GM12878 (cell line): ENCODE results near the gene EEFSEC. TPM values are rescaled to one million over a fixed set of nuclear protein-coding genes. Genes with fewer than 3 reads are reported as not detected.

Source experiments
- ATAC-seq: fragments of 200-7000 bp; cut with Tn5 transposase; 3 replicates; pipeline ENCODE4 v1.9.1; 2020; ENCODE audit warnings: mild to moderate bottlenecking, moderate library complexity
- BruUV-seq: library from RNA; stranded (reverse); fragments of 400-500 nt; replicated peaks from 2 replicates; lab custom pipeline; 2021; lab: Mats Ljungman, UMichigan
- CTCF ChIA-PET: fragments of 300-600 bp; sonication (Branson Sonifier 250); formaldehyde crosslinking; extraction: SDS; loops from one replicate; lab custom pipeline; 2021; ENCODE audit warnings: inconsistent platforms; lab: Yijun Ruan, JAX
- POLR2A ChIA-PET: fragments of 350-600 bp; formaldehyde crosslinking; extraction: SDS; loops from one replicate; lab custom pipeline; 2021; ENCODE audit warnings: inconsistent platforms; lab: Charles Lee
- RAD21 ChIA-PET: fragments of 300-600 bp; sonication (Branson Sonifier 250); formaldehyde crosslinking; loops from one replicate; lab custom pipeline; 2023; ENCODE audit warnings: antibody characterized with exemption; ENCODE audit not compliant: unreplicated experiment; lab: Charles Lee
- SMC1A ChIA-PET: fragments of 300-600 bp; sonication (Branson Sonifier 250); formaldehyde crosslinking; loops from one replicate; lab custom pipeline; 2023; ENCODE audit not compliant: unreplicated experiment, uncharacterized antibody; lab: Charles Lee
- DNase-seq: peaks from one replicate; pipeline ENCODE4 v3.0.0-alpha.2; 2011; ENCODE audit warnings: low read depth, low spot score
- FAIRE-seq: peaks from 3 replicates; lab custom pipeline; 2011; peaks lifted over from hg19 to GRCh38; lab: Jason Lieb, UNC
- H2AFZ ChIP-seq: 2 replicates; pipeline ENCODE4 v1.6.0; 2011; ENCODE audit warnings: low read depth, low read length, control low read depth; ENCODE audit not compliant: control insufficient read depth
- H3K27ac ChIP-seq: 2 replicates; pipeline ENCODE4 v1.5.1; 2011; ENCODE audit warnings: control low read depth; ENCODE audit not compliant: control insufficient read depth, insufficient read depth
- H3K27me3 ChIP-seq, 2 experiments: replicated peaks in 1 of 2; 2 replicates each; pipeline versions ENCODE4 v1.6.0 to v1.6.1; 2011; ENCODE audit warnings: low read length in 1 of 2; ENCODE audit not compliant: control insufficient read depth in 2 of 2, insufficient read depth in 2 of 2
- H3K36me3 ChIP-seq, 2 experiments: 2 replicates each; pipeline ENCODE4 v1.5.1; 2011; ENCODE audit warnings: low read length in 1 of 2; ENCODE audit not compliant: control insufficient read depth in 2 of 2, insufficient read depth in 2 of 2
- H3K4me1 ChIP-seq: 2 replicates; pipeline ENCODE4 v1.6.1; 2011; ENCODE audit warnings: mild to moderate bottlenecking, low read length, moderate library complexity, mixed read lengths; ENCODE audit not compliant: control insufficient read depth, insufficient read depth
- H3K4me2 ChIP-seq: 2 replicates; pipeline ENCODE4 v1.6.0; 2011; ENCODE audit warnings: control low read depth; ENCODE audit not compliant: control insufficient read depth, insufficient read depth
- H3K4me3 ChIP-seq: fragments of 200-600 bp; sonication (generic); 2 replicates; pipeline ENCODE4 v1.5.1; 2016
- H3K79me2 ChIP-seq: 2 replicates; pipeline ENCODE4 v1.6.0; 2011; ENCODE audit warnings: low read length; ENCODE audit not compliant: control insufficient read depth, insufficient read depth
- H3K9ac ChIP-seq: 2 replicates; pipeline ENCODE4 v1.8.0; 2011; ENCODE audit warnings: low read length, control low read depth, mixed read lengths; ENCODE audit not compliant: control insufficient read depth, insufficient read depth
- H3K9me3 ChIP-seq: replicated peaks from 3 replicates; pipeline ENCODE4 v1.5.1; 2011; ENCODE audit warnings: mild to moderate bottlenecking, low read length; ENCODE audit not compliant: control insufficient read depth, insufficient read depth
- H4K20me1 ChIP-seq: 2 replicates; pipeline ENCODE4 v1.6.0; 2011; ENCODE audit not compliant: control insufficient read depth, insufficient read depth
- ESRRA ChIP-seq: IDR thresholded peaks from 2 replicates; pipeline ENCODE4 v1.6.1; 2012; ENCODE audit warnings: mild to moderate bottlenecking, low read length, improper control_type of control experiment
- HCFC1 ChIP-seq: fragments of 150-350 bp; IDR thresholded peaks from 2 replicates; pipeline ENCODE4 v1.6.1; 2014; ENCODE audit warnings: low read length
- IKZF1 ChIP-seq: fragments of 450-650 bp; conservative IDR thresholded peaks from 2 replicates; pipeline ENCODE4 v1.6.1; 2017; ENCODE audit warnings: antibody characterized with exemption, mild to moderate bottlenecking
- MEF2B ChIP-seq: fragments of 450-650 bp; IDR thresholded peaks from 2 replicates; pipeline ENCODE4 v1.6.1; 2018; ENCODE audit warnings: mild to moderate bottlenecking, moderate library complexity; ENCODE audit not compliant: partially characterized antibody, poor library complexity, severe bottlenecking
- NRF1 ChIP-seq: conservative IDR thresholded peaks from 2 replicates; pipeline ENCODE4 v1.6.1; 2011; ENCODE audit warnings: mild to moderate bottlenecking, low read depth, low read length, improper control_type of control experiment
- PKNOX1 ChIP-seq: fragments of 450-650 bp; IDR thresholded peaks from 2 replicates; pipeline ENCODE4 v1.6.1; 2016; ENCODE audit warnings: mild to moderate bottlenecking
- RAD21 ChIP-seq: IDR thresholded peaks from 2 replicates; pipeline ENCODE4 v1.6.1; 2011; ENCODE audit warnings: mild to moderate bottlenecking, low read depth, low read length, moderate library complexity; ENCODE audit not compliant: insufficient read depth
- ZBTB11 ChIP-seq: fragments of 450-650 bp; formaldehyde crosslinking; IDR thresholded peaks from 2 replicates; pipeline ENCODE4 v1.5.0; 2022; ENCODE audit warnings: mild to moderate bottlenecking, missing genetic modification characterization
- WGBS: methylation state at CpG from one replicate; pipeline ENCODE4 v1.1.6; 2016; ENCODE audit warnings: low lambda C conversion rate; ENCODE audit not compliant: insufficient replicate concordance, insufficient coverage; ENCODE audit errors: missing lambda C conversion rate; 5-methylcytosine and 5-hydroxymethylcytosine counted together
- in situ Hi-C: fragments of 300-500 bp; cut with MboI; formaldehyde crosslinking; loops from 9 replicates; pipeline ENCODE4 v1.14.3; 2018; ENCODE audit warnings: mixed read lengths
- intact Hi-C: fragments of 100-400 bp; cut with micrococcal nuclease; formaldehyde crosslinking; loops from one replicate; pipeline ENCODE4 v1.14.2; 2022; ENCODE audit not compliant: unreplicated experiment
- polyA plus RNA-seq, 11 experiments: library from polyadenylated mRNA; depleted of rRNA in 4 of 11; unstranded in 6 of 11; stranded (reverse) in 5 of 11; fragments of >200 nt; fragmentation: Nextera tagmentation in 4 of 11; fragmentation: Illumina TruSeq in 1 of 11; extraction: Ambion mirVana in 4 of 11; extraction: Trizol in 1 of 11; gene quantifications; 1 replicate in 1 of 11; 2 replicates in 10 of 11; pipeline versions ENCODE4 v1.2.1 to v1.2.3, GENCODE V29; 2011 to 2016; ENCODE audit warnings: inconsistent platforms in 2 of 11, missing spikeins in 2 of 11, low read depth in 1 of 11
- total RNA-seq, 4 experiments: library from RNA; depleted of rRNA in 3 of 4; stranded (reverse); fragments of >200 nt in 3 of 4; fragmentation: Illumina TruSeq in 1 of 4; extraction: Trizol in 1 of 4; gene quantifications; 2 replicates each; pipeline versions ENCODE4 v1.2.1 to v1.2.3, GENCODE V29; 2013 to 2021
- TF ChIP-seq, protein P1 (sequence below): IDR thresholded peaks from 2 replicates; pipeline ENCODE4 v1.6.1; 2012; ENCODE audit warnings: improper control_type of control experiment, low read depth, low read length; ENCODE audit not compliant: insufficient replicate concordance
- TF ChIP-seq, protein P2 (sequence below): fragments of 450-650 bp; IDR thresholded peaks from 2 replicates; pipeline ENCODE4 v1.6.1; 2017; ENCODE audit warnings: mild to moderate bottlenecking

EEFSEC gene
- total and polyA plus RNA-seq, 10 of the 15 experiments (the other 5 are each of a cell fraction or from before 2014, with no cell fraction given) = 0.29 to 29.1 (median 16.1) TPM

DNA sequence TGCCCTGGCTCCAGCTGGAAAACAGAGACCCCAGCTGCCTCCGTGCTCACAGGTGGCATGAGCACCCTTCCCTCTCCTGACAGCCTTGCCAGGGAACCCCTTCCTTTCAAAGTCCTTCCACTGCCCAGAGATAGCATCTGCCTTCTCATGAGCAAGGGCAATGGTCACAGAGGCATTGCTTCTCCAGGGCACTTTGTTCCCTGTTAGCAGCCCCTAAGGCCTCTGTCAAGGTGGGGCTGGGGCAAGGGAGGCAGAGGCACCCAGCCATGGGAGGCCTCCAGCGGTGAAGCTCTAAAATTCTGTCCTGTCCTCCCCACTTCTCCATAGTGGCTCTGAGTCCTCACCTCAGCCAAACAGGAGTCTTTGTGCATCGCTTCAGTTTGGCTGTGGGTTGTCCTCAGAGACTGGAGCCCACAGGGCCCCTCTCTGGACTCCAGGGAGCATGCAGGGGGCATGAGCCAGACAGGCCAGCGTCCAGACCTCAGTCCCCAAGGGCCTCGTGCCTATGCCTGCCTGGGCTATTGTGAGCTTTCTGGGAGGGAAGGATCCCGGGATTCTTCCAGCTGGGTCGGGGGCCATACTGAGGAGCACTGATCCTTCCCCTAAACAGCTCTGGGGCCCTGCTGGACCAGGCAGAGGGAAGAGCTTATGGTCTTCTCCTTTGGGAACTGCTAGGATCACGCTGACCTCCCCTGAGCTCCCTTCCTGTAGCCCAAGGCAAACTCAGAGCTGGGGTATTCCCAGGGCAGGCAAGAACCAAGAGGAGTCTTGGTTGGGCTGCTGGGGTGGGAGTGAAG lies 206.8 kb downstream of the EEFSEC start:
- intact Hi-C loops = no loop called here
- TF ChIP-seq MEF2B (no peak), HCFC1 (no peak), PKNOX1 (no peak), NRF1 (no peak), IKZF1 (no peak), ZBTB11 (CRISPR knock-in tag) (no peak), RAD21 (no peak), ESRRA (no peak)
- TF ChIP-seq, protein P1, sequence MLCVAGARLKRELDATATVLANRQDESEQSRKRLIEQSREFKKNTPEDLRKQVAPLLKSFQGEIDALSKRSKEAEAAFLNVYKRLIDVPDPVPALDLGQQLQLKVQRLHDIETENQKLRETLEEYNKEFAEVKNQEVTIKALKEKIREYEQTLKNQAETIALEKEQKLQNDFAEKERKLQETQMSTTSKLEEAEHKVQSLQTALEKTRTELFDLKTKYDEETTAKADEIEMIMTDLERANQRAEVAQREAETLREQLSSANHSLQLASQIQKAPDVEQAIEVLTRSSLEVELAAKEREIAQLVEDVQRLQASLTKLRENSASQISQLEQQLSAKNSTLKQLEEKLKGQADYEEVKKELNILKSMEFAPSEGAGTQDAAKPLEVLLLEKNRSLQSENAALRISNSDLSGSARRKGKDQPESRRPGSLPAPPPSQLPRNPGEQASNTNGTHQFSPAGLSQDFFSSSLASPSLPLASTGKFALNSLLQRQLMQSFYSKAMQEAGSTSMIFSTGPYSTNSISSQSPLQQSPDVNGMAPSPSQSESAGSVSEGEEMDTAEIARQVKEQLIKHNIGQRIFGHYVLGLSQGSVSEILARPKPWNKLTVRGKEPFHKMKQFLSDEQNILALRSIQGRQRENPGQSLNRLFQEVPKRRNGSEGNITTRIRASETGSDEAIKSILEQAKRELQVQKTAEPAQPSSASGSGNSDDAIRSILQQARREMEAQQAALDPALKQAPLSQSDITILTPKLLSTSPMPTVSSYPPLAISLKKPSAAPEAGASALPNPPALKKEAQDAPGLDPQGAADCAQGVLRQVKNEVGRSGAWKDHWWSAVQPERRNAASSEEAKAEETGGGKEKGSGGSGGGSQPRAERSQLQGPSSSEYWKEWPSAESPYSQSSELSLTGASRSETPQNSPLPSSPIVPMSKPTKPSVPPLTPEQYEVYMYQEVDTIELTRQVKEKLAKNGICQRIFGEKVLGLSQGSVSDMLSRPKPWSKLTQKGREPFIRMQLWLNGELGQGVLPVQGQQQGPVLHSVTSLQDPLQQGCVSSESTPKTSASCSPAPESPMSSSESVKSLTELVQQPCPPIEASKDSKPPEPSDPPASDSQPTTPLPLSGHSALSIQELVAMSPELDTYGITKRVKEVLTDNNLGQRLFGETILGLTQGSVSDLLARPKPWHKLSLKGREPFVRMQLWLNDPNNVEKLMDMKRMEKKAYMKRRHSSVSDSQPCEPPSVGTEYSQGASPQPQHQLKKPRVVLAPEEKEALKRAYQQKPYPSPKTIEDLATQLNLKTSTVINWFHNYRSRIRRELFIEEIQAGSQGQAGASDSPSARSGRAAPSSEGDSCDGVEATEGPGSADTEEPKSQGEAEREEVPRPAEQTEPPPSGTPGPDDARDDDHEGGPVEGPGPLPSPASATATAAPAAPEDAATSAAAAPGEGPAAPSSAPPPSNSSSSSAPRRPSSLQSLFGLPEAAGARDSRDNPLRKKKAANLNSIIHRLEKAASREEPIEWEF = no peak
- TF ChIP-seq, protein P2, sequence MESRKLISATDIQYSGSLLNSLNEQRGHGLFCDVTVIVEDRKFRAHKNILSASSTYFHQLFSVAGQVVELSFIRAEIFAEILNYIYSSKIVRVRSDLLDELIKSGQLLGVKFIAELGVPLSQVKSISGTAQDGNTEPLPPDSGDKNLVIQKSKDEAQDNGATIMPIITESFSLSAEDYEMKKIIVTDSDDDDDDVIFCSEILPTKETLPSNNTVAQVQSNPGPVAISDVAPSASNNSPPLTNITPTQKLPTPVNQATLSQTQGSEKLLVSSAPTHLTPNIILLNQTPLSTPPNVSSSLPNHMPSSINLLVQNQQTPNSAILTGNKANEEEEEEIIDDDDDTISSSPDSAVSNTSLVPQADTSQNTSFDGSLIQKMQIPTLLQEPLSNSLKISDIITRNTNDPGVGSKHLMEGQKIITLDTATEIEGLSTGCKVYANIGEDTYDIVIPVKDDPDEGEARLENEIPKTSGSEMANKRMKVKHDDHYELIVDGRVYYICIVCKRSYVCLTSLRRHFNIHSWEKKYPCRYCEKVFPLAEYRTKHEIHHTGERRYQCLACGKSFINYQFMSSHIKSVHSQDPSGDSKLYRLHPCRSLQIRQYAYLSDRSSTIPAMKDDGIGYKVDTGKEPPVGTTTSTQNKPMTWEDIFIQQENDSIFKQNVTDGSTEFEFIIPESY = no peak

More for the DNA sequence above, 206.8 kb downstream of the EEFSEC start:
- no peak overlapping the region for H2AFZ ChIP-seq
- H3K4me3 ChIP-seq = no peak overlapping the region
- FAIRE-seq (no peak), DNase-seq (no peak), ATAC-seq (no peak)
- H4K20me1 ChIP-seq = no peaks in the 10 kb centered on the region
- ChIA-PET CTCF (no interaction called here), RAD21 (no interaction called here), POLR2A (interaction anchor here (0.7 kb wide), 1 partner anchor 237 kb away, joined by 3 read pairs; the partner anchor contains the start of gene RUVBL1), SMC1A (interaction anchor here (1.3 kb wide), 1 partner anchor 22 kb away, joined by 3 read pairs; no protein-coding TSS in a partner anchor)
- no peaks in the 10 kb centered on the region for H3K27me3 ChIP-seq
- H3K9me3 ChIP-seq = no peaks in the 10 kb centered on the region
- H3K4me2 ChIP-seq = no peak overlapping the region
- 71% methylated on average over 8 of the region's 8 CpGs for WGBS
- H3K79me2 ChIP-seq = no peaks in the 10 kb centered on the region
- no peak overlapping the region for H3K9ac ChIP-seq
- in situ Hi-C loops = no loop called here
- no peaks in the 10 kb centered on the region; a peak in 1 of 4 replicates for H3K36me3 ChIP-seq
- no peak overlapping the region for H3K27ac ChIP-seq
- no peaks in the 10 kb centered on the region for H3K4me1 ChIP-seq
- BruUV-seq = no TSS peak
